ENCODE results near the gene NAMPT.

NAMPT gene

GRCh38 chr7:106262221-106262881 lies 22.4 kb downstream of the NAMPT start:
- Mint-ChIP-seq H3K9me3 (no peaks in the 10 kb centered on the region), H3K36me3 (ENCODE audit: low read depth) (peaks cover 68% of the 10 kb centered on the region), H3K4me1 (no peaks in the 10 kb centered on the region), H3K27me3 (ENCODE audit: low read depth) (no peaks in the 10 kb centered on the region), H3K4me3 (no peak overlapping the region), H3K27ac (no peak overlapping the region)
- no peak for TF ChIP-seq CTCF (IDR thresholded peaks at IDR 0.05; ENCODE audit: unreplicated experiment in 3 of 3)

DNA sequence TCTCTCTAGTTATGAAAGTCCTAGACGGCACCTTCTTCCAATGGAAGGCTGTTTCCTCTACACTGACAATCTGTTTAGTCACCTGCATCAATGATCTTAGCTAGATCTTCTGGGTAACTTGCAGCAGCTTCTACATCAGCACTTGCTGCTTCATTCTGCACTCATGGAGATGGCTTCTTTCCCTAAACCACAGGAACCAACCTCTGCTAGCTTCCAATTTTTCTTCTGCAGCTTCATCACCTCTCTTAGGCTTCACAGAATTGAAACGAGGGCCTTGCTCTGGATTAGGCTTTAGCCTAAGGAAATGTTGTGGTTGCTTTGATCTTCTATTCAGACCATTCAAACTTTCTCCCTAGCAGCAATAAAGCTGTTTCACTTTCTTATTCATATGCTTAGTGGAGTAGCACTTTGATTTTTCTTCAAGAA lies 24.6 kb downstream of the NAMPT start:
- no peak for TF ChIP-seq CTCF (IDR thresholded peaks at IDR 0.05; ENCODE audit: unreplicated experiment in 3 of 3)
- no peak overlapping the region for H3K27ac Mint-ChIP-seq
- peaks cover 57% of the 10 kb centered on the region for H3K36me3 Mint-ChIP-seq (ENCODE audit: low read depth)
- no peak overlapping the region for H3K4me3 Mint-ChIP-seq
- H3K27me3 Mint-ChIP-seq (ENCODE audit: low read depth), result no peaks in the 10 kb centered on the region
- no peaks in the 10 kb centered on the region for H3K4me1 Mint-ChIP-seq
- no peaks in the 10 kb centered on the region for H3K9me3 Mint-ChIP-seq

DNA sequence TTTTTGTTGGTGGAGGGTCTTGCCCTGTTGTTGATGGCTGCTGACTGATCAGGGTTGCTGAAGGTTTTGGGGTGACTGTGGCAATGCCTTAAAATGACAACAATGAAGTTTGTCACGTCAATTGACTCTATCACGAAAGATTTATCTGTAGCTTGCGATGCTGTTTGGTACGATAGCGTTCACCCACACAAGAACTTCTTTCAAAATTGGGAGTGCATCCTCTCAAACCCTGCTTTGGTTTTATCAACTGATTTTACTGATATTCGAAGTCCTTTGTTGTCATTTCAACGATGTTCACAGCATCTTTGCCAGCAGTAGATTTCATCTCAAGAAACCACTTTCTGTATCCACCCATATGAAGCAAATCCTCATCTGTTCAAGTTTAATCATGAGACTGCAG lies 26.0 kb downstream of the NAMPT start:
- no peak overlapping the region for H3K4me3 Mint-ChIP-seq
- no peaks in the 10 kb centered on the region for H3K9me3 Mint-ChIP-seq
- TF ChIP-seq CTCF (IDR thresholded peaks at IDR 0.05; ENCODE audit: unreplicated experiment in 3 of 3), result no peak
- H3K27me3 Mint-ChIP-seq (ENCODE audit: low read depth), result no peaks in the 10 kb centered on the region
- H3K36me3 Mint-ChIP-seq (ENCODE audit: low read depth), result peaks cover 57% of the 10 kb centered on the region
- H3K4me1 Mint-ChIP-seq, result no peaks in the 10 kb centered on the region
- no peak overlapping the region for H3K27ac Mint-ChIP-seq

- Mint-ChIP-seq H3K27me3 (ENCODE audit: low read depth) (no peaks in the 10 kb centered on the region), H3K36me3 (ENCODE audit: low read depth) (peaks cover 55% of the 10 kb centered on the region), H3K9me3 (no peaks in the 10 kb centered on the region), H3K27ac (no peak overlapping the region), H3K4me1 (no peaks in the 10 kb centered on the region), H3K4me3 (no peak overlapping the region)
- no peak for TF ChIP-seq CTCF (IDR thresholded peaks at IDR 0.05; ENCODE audit: unreplicated experiment in 3 of 3)
Measured at GRCh38 chr7:106257752-106258151, 27.0 kb downstream of the NAMPT start.

DNA sequence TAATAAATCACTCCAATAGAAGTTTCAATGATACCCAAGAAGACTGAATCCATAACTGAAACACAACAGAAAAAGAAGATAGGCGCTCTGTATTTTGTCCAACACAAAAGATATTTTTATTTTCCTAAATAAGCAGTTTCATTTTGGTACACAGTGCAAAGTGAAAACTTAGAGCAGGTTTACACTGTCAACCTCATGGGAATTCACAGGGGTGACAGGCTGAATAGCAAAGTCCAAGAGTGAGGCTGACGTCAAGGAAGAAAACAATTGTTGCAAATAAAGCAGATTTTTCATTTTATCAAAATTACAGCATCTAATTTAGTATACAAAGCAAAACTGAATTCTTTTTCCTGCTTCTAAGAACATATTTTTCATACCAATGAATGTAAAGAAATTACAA lies 28.6 kb downstream of the NAMPT start:
- H3K9me3 Mint-ChIP-seq, result no peaks in the 10 kb centered on the region
- H3K4me3 Mint-ChIP-seq, result no peak overlapping the region
- H3K36me3 Mint-ChIP-seq (ENCODE audit: low read depth), result peaks cover 54% of the 10 kb centered on the region
- no peak overlapping the region for H3K27ac Mint-ChIP-seq
- no peak for TF ChIP-seq CTCF (IDR thresholded peaks at IDR 0.05; ENCODE audit: unreplicated experiment in 3 of 3)
- H3K27me3 Mint-ChIP-seq (ENCODE audit: low read depth), result no peaks in the 10 kb centered on the region
- H3K4me1 Mint-ChIP-seq, result no peaks in the 10 kb centered on the region

DNA sequence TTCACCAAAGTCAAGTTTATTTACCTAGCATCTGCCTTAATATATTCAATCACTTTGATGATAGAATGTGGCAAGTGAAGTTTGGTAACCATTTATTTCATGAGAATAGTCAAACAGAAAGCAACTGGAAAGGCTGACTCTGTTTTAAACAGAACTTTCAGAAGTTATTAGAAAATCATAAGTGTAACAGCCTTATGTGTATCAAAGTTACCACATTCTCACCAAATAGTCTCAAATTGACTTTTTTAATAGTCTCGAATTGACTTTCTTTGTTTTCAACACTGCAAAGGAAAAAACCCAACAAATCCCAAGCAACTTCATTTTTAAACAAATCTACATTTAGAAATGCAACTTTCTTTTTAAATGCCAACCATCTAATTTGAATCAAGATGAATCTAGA lies 29.5 kb downstream of the NAMPT start:
- no peak overlapping the region for H3K4me3 Mint-ChIP-seq
- H3K36me3 Mint-ChIP-seq (ENCODE audit: low read depth), result peaks cover 50% of the 10 kb centered on the region
- no peaks in the 10 kb centered on the region for H3K4me1 Mint-ChIP-seq
- no peak for TF ChIP-seq CTCF (IDR thresholded peaks at IDR 0.05; ENCODE audit: unreplicated experiment in 3 of 3)
- H3K27ac Mint-ChIP-seq, result no peak overlapping the region
- H3K27me3 Mint-ChIP-seq (ENCODE audit: low read depth), result no peaks in the 10 kb centered on the region
- H3K9me3 Mint-ChIP-seq, result no peaks in the 10 kb centered on the region

Measured in nephron (organoid).